ENCODE results near the gene PCDHGA4.

DNA sequence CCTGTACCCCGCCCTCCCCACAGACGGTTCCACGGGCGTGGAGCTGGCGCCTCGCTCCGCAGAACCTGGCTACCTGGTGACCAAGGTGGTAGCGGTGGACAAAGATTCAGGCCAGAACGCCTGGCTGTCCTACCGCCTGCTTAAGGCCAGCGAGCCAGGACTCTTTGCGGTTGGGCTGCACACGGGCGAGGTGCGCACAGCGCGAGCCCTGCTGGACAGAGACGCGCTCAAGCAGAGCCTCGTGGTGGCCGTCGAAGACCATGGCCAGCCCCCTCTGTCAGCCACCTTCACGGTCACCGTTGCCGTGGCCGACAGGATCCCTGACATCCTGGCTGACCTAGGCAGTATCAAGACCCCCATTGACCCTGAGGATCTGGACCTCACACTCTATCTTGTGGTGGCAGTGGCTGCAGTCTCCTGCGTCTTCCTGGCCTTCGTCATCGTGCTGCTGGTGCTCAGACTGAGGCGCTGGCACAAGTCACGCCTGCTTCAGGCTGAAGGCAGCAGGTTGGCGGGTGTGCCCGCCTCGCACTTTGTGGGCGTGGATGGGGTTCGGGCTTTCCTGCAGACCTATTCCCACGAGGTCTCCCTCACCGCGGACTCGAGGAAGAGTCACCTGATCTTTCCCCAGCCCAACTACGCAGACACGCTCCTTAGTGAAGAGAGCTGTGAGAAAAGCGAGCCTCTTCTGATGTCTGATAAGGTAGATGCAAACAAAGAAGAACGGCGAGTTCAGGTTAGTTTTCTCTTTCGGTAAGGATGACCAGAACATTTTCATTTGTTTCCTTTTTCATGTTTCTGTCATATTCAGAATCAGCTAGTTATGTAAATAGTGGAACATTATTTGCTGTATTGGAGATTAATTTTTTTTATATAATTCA lies 11.4 kb downstream of the PCDHGA4 start:
- TF ChIP-seq, protein P1, sequence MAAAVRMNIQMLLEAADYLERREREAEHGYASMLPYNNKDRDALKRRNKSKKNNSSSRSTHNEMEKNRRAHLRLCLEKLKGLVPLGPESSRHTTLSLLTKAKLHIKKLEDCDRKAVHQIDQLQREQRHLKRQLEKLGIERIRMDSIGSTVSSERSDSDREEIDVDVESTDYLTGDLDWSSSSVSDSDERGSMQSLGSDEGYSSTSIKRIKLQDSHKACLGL (CRISPR knock-in tag; IDR thresholded peaks at IDR 0.05) = no peak
- TF ChIP-seq, protein P2, sequence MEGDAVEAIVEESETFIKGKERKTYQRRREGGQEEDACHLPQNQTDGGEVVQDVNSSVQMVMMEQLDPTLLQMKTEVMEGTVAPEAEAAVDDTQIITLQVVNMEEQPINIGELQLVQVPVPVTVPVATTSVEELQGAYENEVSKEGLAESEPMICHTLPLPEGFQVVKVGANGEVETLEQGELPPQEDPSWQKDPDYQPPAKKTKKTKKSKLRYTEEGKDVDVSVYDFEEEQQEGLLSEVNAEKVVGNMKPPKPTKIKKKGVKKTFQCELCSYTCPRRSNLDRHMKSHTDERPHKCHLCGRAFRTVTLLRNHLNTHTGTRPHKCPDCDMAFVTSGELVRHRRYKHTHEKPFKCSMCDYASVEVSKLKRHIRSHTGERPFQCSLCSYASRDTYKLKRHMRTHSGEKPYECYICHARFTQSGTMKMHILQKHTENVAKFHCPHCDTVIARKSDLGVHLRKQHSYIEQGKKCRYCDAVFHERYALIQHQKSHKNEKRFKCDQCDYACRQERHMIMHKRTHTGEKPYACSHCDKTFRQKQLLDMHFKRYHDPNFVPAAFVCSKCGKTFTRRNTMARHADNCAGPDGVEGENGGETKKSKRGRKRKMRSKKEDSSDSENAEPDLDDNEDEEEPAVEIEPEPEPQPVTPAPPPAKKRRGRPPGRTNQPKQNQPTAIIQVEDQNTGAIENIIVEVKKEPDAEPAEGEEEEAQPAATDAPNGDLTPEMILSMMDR (CRISPR knock-in tag; IDR thresholded peaks at IDR 0.05) = no peak
- TF ChIP-seq TOE1 (CRISPR knock-in tag; IDR thresholded peaks at IDR 0.05) (no peak), POLR2AphosphoS5 (IDR thresholded peaks at IDR 0.05; ENCODE audit: low read depth, low read length) (no peak), FOXO1 (CRISPR knock-in tag; IDR thresholded peaks at IDR 0.05) (no peak), STAG1 (CRISPR knock-in tag; IDR thresholded peaks at IDR 0.05) (no peak), NBN (conservative IDR thresholded peaks at IDR 0.05) (no peak), MXD4 (CRISPR knock-in tag; IDR thresholded peaks at IDR 0.05) (no peak), NPAS2 (CRISPR knock-in tag; IDR thresholded peaks at IDR 0.05; ENCODE audit: borderline replicate concordance) (no peak), EZH2 (conservative IDR thresholded peaks at IDR 0.05; ENCODE audit: low read depth, low read length) (no peak), CBX1 (IDR thresholded peaks at IDR 0.05; ENCODE audit: low read depth) (no peak), ZNF652 (CRISPR knock-in tag; IDR thresholded peaks at IDR 0.05; ENCODE audit: borderline replicate concordance, low read depth) (no peak)
- TF ChIP-seq, protein P3, sequence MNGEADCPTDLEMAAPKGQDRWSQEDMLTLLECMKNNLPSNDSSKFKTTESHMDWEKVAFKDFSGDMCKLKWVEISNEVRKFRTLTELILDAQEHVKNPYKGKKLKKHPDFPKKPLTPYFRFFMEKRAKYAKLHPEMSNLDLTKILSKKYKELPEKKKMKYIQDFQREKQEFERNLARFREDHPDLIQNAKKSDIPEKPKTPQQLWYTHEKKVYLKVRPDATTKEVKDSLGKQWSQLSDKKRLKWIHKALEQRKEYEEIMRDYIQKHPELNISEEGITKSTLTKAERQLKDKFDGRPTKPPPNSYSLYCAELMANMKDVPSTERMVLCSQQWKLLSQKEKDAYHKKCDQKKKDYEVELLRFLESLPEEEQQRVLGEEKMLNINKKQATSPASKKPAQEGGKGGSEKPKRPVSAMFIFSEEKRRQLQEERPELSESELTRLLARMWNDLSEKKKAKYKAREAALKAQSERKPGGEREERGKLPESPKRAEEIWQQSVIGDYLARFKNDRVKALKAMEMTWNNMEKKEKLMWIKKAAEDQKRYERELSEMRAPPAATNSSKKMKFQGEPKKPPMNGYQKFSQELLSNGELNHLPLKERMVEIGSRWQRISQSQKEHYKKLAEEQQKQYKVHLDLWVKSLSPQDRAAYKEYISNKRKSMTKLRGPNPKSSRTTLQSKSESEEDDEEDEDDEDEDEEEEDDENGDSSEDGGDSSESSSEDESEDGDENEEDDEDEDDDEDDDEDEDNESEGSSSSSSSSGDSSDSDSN (CRISPR knock-in tag; IDR thresholded peaks at IDR 0.05) = no peak
- TF ChIP-seq, protein P4, sequence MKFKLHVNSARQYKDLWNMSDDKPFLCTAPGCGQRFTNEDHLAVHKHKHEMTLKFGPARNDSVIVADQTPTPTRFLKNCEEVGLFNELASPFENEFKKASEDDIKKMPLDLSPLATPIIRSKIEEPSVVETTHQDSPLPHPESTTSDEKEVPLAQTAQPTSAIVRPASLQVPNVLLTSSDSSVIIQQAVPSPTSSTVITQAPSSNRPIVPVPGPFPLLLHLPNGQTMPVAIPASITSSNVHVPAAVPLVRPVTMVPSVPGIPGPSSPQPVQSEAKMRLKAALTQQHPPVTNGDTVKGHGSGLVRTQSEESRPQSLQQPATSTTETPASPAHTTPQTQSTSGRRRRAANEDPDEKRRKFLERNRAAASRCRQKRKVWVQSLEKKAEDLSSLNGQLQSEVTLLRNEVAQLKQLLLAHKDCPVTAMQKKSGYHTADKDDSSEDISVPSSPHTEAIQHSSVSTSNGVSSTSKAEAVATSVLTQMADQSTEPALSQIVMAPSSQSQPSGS (CRISPR knock-in tag; IDR thresholded peaks at IDR 0.05) = no peak

Data from HepG2 (cell line).